NCI-H2081 treated with DMSO at 0.1 percent for 48 hours (cell line): ENCODE measurements around the gene KCTD21.

Experiments used
- DNase-seq: peaks from one replicate; lab custom pipeline; 2025; lab: John Stamatoyannopoulos, UW

The KCTD21 gene

GRCh38 chr11:78200553-78200952 lies 12.1 kb upstream of the KCTD21 start:
- DNase-seq = no peak

GRCh38 chr11:78200061-78200460 lies 11.6 kb upstream of the KCTD21 start:
- no peak for DNase-seq

- DNase-seq = no peak
These were observed 11.2 kb upstream of the KCTD21 start for GRCh38 chr11:78199653-78200015.

GRCh38 chr11:78199015-78199652 lies 10.7 kb upstream of the KCTD21 start:
- no peak for DNase-seq

- no peak for DNase-seq
These were observed 9.4 kb upstream of the KCTD21 start for GRCh38 chr11:78197816-78198215.

GRCh38 chr11:78196661-78197091 lies 8.2 kb upstream of the KCTD21 start:
- DNase-seq = no peak

- DNase-seq = no peak
These were observed 7.6 kb upstream of the KCTD21 start for GRCh38 chr11:78195917-78196560.

GRCh38 chr11:78194490-78194889 lies 6.1 kb upstream of the KCTD21 start:
- no peak for DNase-seq

- no peak for DNase-seq
These were observed 5.4 kb upstream of the KCTD21 start for GRCh38 chr11:78193806-78194205.

- DNase-seq = no peak
These were observed 4.5 kb upstream of the KCTD21 start for GRCh38 chr11:78192911-78193351.

- DNase-seq = no peak
These were observed 3.8 kb upstream of the KCTD21 start for GRCh38 chr11:78192223-78192719.

- no peak for DNase-seq
These were observed 2.6 kb upstream of the KCTD21 start for GRCh38 chr11:78190871-78191538.

- no peak for DNase-seq
These were observed 1.9 kb upstream of the KCTD21 start for GRCh38 chr11:78190374-78190773.

- DNase-seq = no peak
These were observed 1.4 kb upstream of the KCTD21 start for GRCh38 chr11:78189851-78190250.

GRCh38 chr11:78189174-78189724 lies 823 bp upstream of the KCTD21 start:
- no peak for DNase-seq

- DNase-seq = no peak
These were observed 800 bp downstream of the KCTD21 start for GRCh38 chr11:78187366-78188285.

GRCh38 chr11:78181185-78181584 lies 7.2 kb downstream of the KCTD21 start:
- DNase-seq = no peak

- no peak for DNase-seq
These were observed 7.7 kb downstream of the KCTD21 start for GRCh38 chr11:78180751-78181150.

- DNase-seq = no peak
These were observed 8.9 kb downstream of the KCTD21 start for GRCh38 chr11:78179459-78180071.

- DNase-seq = no peak
These were observed 11.2 kb downstream of the KCTD21 start for GRCh38 chr11:78177216-78177615.

GRCh38 chr11:78176605-78177141 lies 11.8 kb downstream of the KCTD21 start:
- DNase-seq = no peak
